ENCODE results near the gene ADIPOR1.

GRCh38 chr1:202979459-202979858 is 21.3 kb upstream of the ADIPOR1 start:
- TF ChIP-seq POLR2AphosphoS5 (IDR thresholded peaks at IDR 0.05; ENCODE audit: low read depth, low read length) (no peak), POLR2A (IDR thresholded peaks at IDR 0.05; ENCODE audit: low read depth, low read length) (no peak), PAX5 (IDR thresholded peaks at IDR 0.05; ENCODE audit: insufficient read depth, low read length, severe bottlenecking) (no peak), TAF1 (IDR thresholded peaks at IDR 0.05; ENCODE audit: low read depth, low read length) (no peak), POU2F2 (IDR thresholded peaks at IDR 0.05; ENCODE audit: low read depth, low read length) (no peak), SPI1 (IDR thresholded peaks at IDR 0.05; ENCODE audit: low read depth, low read length) (no peak)
